A549 (cell line): ENCODE measurements around the gene THRA. TPM values are rescaled to one million over a fixed set of nuclear protein-coding genes. Genes with fewer than 3 reads are reported as not detected.

ENCODE experiments used
- ATAC-seq, 2 experiments: fragments of 200-7000 bp in 1 of 2; fragments of >200 bp in 1 of 2; cut with Nextera tagmentation in 1 of 2; cut with Tn5 transposase in 1 of 2; 3 replicates each; pipeline versions ENCODE4 v1.8.0 to v1.9.1; 2018 to 2020; ENCODE audit warnings: mild to moderate bottlenecking in 1 of 2, moderate library complexity in 1 of 2
- CTCF ChIA-PET: fragments of 300-600 bp; sonication (Branson Sonifier 250); formaldehyde crosslinking; extraction: SDS; loops from one replicate; lab custom pipeline; 2021; ENCODE audit warnings: antibody characterized with exemption, inconsistent platforms; lab: Yijun Ruan, JAX
- POLR2A ChIA-PET: fragments of 350-600 bp; formaldehyde crosslinking; extraction: SDS; loops from one replicate; lab custom pipeline; 2021; ENCODE audit warnings: antibody characterized with exemption, inconsistent platforms; lab: Yijun Ruan, JAX
- DNase-seq, 2 experiments: peaks; one replicate each; pipeline versions ENCODE4 v3.0.0 to v3.0.0-alpha.2; 2011 to 2016; ENCODE audit warnings: low read depth in 1 of 2, low spot score in 1 of 2
- FAIRE-seq: peaks from 2 replicates; lab custom pipeline; 2011; peaks lifted over from hg19 to GRCh38; lab: Jason Lieb, UNC
- H3K27ac ChIP-seq, 2 experiments: fragments of >200 bp; sonication (Bioruptor Twin); formaldehyde crosslinking; 3 replicates each; pipeline ENCODE4 v1.5.1; 2016 to 2017
- H3K4me1 ChIP-seq: fragments of >200 bp; sonication (Bioruptor Twin); formaldehyde crosslinking; 3 replicates; pipeline ENCODE4 v1.6.1; 2016
- H3K4me2 ChIP-seq: fragments of >200 bp; sonication (Bioruptor Twin); formaldehyde crosslinking; 3 replicates; pipeline ENCODE4 v1.6.1; 2016
- H3K4me3 ChIP-seq: fragments of >200 bp; sonication (Bioruptor Twin); formaldehyde crosslinking; 3 replicates; pipeline ENCODE4 v1.5.1; 2016
- H3K9me3 ChIP-seq: fragments of >200 bp; sonication (Bioruptor Twin); formaldehyde crosslinking; 3 replicates; pipeline ENCODE4 v1.6.1; 2016
- CHD2 ChIP-seq: fragments of 150-350 bp; IDR thresholded peaks from 2 replicates; pipeline ENCODE4 v1.6.1; 2014; ENCODE audit warnings: low read length; ENCODE audit not compliant: partially characterized antibody
- EHMT2 ChIP-seq: fragments of 200-600 bp; sonication (generic); IDR thresholded peaks from 2 replicates; pipeline ENCODE4 v1.6.1; 2016; ENCODE audit warnings: antibody characterized with exemption, low read depth, mild to moderate bottlenecking, moderate library complexity
- ESRRA ChIP-seq: fragments of 150-350 bp; IDR thresholded peaks from 2 replicates; pipeline ENCODE4 v1.6.1; 2014; ENCODE audit warnings: mild to moderate bottlenecking, low read length, borderline replicate concordance
- FOSL2 ChIP-seq, 2 experiments: fragments of 450-650 bp in 1 of 2; fragments of >200 bp in 1 of 2; sonication (Bioruptor Twin) in 1 of 2; formaldehyde crosslinking; IDR thresholded peaks; 2 replicates each; pipeline versions ENCODE4 v1.5.0 to v1.6.1; 2016 to 2020; ENCODE audit warnings: mild to moderate bottlenecking in 1 of 2, moderate library complexity in 1 of 2
- HOXB13 ChIP-seq: fragments of 250-450 bp; sonication (Bioruptor Pico); IDR thresholded peaks from 2 replicates; pipeline ENCODE4 v1.5.0; 2020; ENCODE audit warnings: low read depth, mild to moderate bottlenecking, moderate library complexity
- JUN ChIP-seq, 2 experiments: fragments of >200 bp; sonication (Bioruptor Twin); formaldehyde crosslinking; IDR thresholded peaks; 2 replicates in 1 of 2; 3 replicates in 1 of 2; pipeline ENCODE4 v1.6.1; 2016 to 2017
- JUNB ChIP-seq: fragments of >200 bp; sonication (Bioruptor Twin); formaldehyde crosslinking; IDR thresholded peaks from 2 replicates; pipeline ENCODE4 v1.6.1; 2016
- KDM1A ChIP-seq: fragments of 200-600 bp; sonication (generic); IDR thresholded peaks from 2 replicates; pipeline ENCODE4 v1.6.1; 2016; ENCODE audit warnings: low read depth, mild to moderate bottlenecking
- KDM5A ChIP-seq: fragments of 200-600 bp; sonication (generic); IDR thresholded peaks from 2 replicates; pipeline ENCODE4 v1.6.1; 2016; ENCODE audit warnings: antibody characterized with exemption, mild to moderate bottlenecking
- MAZ ChIP-seq: fragments of 150-350 bp; IDR thresholded peaks from 2 replicates; pipeline ENCODE4 v1.6.1; 2014; ENCODE audit warnings: antibody characterized with exemption, low read depth, low read length, borderline replicate concordance
- MYC ChIP-seq: IDR thresholded peaks from 2 replicates; pipeline ENCODE4 v1.6.1; 2012; ENCODE audit warnings: mild to moderate bottlenecking, inconsistent platforms, low read length, improper control_type of control experiment, borderline replicate concordance
- NFE2L2 ChIP-seq: fragments of 150-350 bp; conservative IDR thresholded peaks from 2 replicates; pipeline ENCODE4 v1.6.1; 2014; ENCODE audit warnings: low read length
- RAD21 ChIP-seq, 2 experiments: fragments of >200 bp in 1 of 2; sonication (Bioruptor Twin) in 1 of 2; formaldehyde crosslinking in 1 of 2; IDR thresholded peaks in 1 of 2; conservative IDR thresholded peaks in 1 of 2; 2 replicates in 1 of 2; 3 replicates in 1 of 2; pipeline ENCODE4 v1.6.1; 2012 to 2018; ENCODE audit warnings: inconsistent platforms in 1 of 2
- RARB ChIP-seq: fragments of 250-450 bp; sonication (Bioruptor Pico); IDR thresholded peaks from 2 replicates; pipeline ENCODE4 v1.8.0; 2021; ENCODE audit warnings: mild to moderate bottlenecking, moderate library complexity
- RFX5 ChIP-seq: fragments of 450-650 bp; IDR thresholded peaks from 2 replicates; pipeline ENCODE4 v1.7.1; 2014; ENCODE audit warnings: antibody characterized with exemption, mild to moderate bottlenecking, moderate library complexity
- TP53 ChIP-seq: fragments of 250-450 bp; sonication (Bioruptor Pico); IDR thresholded peaks from 2 replicates; pipeline ENCODE4 v1.5.0; 2021; ENCODE audit warnings: mild to moderate bottlenecking, moderate library complexity
- ZC3H11A ChIP-seq: fragments of 450-650 bp; IDR thresholded peaks from 2 replicates; pipeline ENCODE4 v1.6.1; 2014; ENCODE audit warnings: antibody characterized with exemption, mild to moderate bottlenecking
- WGBS: methylation state at CpG from one replicate; pipeline ENCODE4 v1.1.6; 2017; ENCODE audit errors: missing lambda C conversion rate; 5-methylcytosine and 5-hydroxymethylcytosine counted together
- polyA plus RNA-seq, 4 experiments: library from polyadenylated mRNA; depleted of rRNA in 3 of 4; stranded (reverse); fragments of >200 nt; fragmentation: RNase III in 1 of 4; extraction: RNeasy Plus Mini Kit Qiagen cat#74134 plus additional on column Dnase treatment in 1 of 4; gene quantifications; 2 replicates in 3 of 4; 3 replicates in 1 of 4; pipeline ENCODE4 v1.2.3, GENCODE V29; 2011 to 2017
- TF ChIP-seq, protein P1 (sequence below): IDR thresholded peaks from 2 replicates; pipeline ENCODE4 v1.6.1; 2012
- TF ChIP-seq, protein P2 (sequence below): fragments of 450-650 bp; IDR thresholded peaks from 2 replicates; pipeline ENCODE4 v1.6.1; 2014; ENCODE audit warnings: antibody characterized with exemption
- TF ChIP-seq, protein P3 (sequence below): IDR thresholded peaks from 2 replicates; pipeline ENCODE4 v1.6.1; 2012
- TF ChIP-seq, protein P4 (sequence below): fragments of 150-350 bp; IDR thresholded peaks from 2 replicates; pipeline ENCODE4 v1.6.1; 2014; ENCODE audit warnings: low read depth, mild to moderate bottlenecking, low read length
- TF ChIP-seq, protein P5 (sequence below): IDR thresholded peaks from 2 replicates; pipeline ENCODE4 v1.6.1; 2012; ENCODE audit warnings: low read depth, borderline replicate concordance
- TF ChIP-seq, protein P6 (sequence below): fragments of 200-600 bp; sonication (generic); IDR thresholded peaks from 2 replicates; pipeline ENCODE4 v1.6.1; 2016; ENCODE audit warnings: antibody characterized with exemption, mild to moderate bottlenecking, moderate library complexity
- TF ChIP-seq, protein P7 (sequence below): fragments of >200 bp; sonication (Bioruptor Twin); formaldehyde crosslinking; IDR thresholded peaks from 3 replicates; pipeline ENCODE4 v1.5.1; 2016
- TF ChIP-seq, protein P8 (sequence below): fragments of >200 bp; sonication (Bioruptor Twin); formaldehyde crosslinking; IDR thresholded peaks from 3 replicates; pipeline ENCODE4 v1.6.1; 2016

Gene THRA
- polyA plus RNA-seq, 2 of the 4 experiments (the other 2 are of a cell fraction), result 20.1 to 22.5 TPM

DNA sequence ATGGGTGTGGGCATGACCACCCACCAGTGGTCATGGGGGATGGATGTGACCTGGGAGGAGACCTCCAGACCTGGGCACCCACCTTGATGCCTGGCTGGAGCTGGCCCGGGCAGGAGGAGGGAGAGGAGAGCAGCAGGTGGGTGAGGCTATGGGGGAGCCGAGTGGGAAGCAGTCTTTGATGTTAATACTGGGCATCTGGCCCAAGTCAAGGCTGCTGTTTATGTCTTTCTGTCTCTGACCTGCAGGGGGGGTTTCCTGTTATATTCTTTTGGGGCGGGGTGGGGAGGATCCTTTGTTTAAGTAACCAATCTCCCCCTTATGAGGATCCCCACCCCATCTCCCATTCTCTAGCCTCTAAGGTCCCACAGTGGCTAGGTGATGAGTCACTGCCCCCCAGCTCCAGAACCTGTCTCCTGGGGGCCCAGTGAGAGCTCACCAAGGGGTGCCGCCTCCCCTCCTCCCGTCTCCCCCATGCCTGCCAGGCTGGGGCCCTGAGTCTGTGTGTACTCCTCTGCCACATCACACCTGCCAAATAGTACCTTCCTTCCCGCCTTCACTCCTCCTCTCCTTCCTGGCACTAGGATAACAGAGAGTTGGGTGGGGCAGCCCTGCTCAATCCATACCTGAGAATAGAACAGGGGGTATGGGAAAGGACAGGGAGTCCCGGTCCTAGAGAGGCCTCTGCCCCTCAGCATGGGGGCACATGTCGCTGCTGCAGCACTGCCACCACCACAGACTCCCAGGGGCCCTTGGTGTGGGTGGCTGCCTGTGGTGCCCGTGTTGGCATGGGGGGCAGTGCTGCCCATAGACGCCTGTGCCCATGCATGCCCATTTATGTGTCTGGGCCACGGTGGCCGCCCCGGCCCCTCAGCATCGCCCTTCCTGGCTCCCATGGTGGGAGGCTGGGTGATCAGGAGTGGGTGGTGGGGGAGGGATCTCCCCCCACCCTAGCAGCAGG lies 7.3 kb downstream of the THRA start:
- peak overlapping the region; percentile 30 for H3K4me3 ChIP-seq
- 25% methylated on average over 14 of the region's 14 CpGs for WGBS
- no peak for FAIRE-seq
- TF ChIP-seq ESRRA (no peak), KDM1A (no peak), KDM5A (no peak), NFE2L2 (no peak), EHMT2 (no peak), ZC3H11A (no peak), RAD21 (conservative IDR thresholded peaks at IDR 0.05 in 1 of 2, IDR thresholded peaks at IDR 0.05 in 1 of 2) (no peak; a peak in 1 of 5 replicates), MAZ (no peak), TP53 (no peak), HOXB13 (CRISPR knock-in tag) (no peak), RARB (no peak), MYC (no peak), JUNB (no peak), RFX5 (no peak), FOSL2 (IDR thresholded peaks at IDR 0.05) (no peak), FOSL2 (CRISPR knock-in tag; IDR thresholded peaks at IDR 0.05) (peak; percentile 65), JUN (IDR thresholded peaks at IDR 0.05) (peak in 1 of 2 experiments; percentile 25; a peak in 3 of 5 replicates), CHD2 (no peak)
- TF ChIP-seq, protein P1, sequence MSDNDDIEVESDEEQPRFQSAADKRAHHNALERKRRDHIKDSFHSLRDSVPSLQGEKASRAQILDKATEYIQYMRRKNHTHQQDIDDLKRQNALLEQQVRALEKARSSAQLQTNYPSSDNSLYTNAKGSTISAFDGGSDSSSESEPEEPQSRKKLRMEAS, result peak; percentile 26; the same call in 1 of the 2 replicates
- TF ChIP-seq, protein P2, sequence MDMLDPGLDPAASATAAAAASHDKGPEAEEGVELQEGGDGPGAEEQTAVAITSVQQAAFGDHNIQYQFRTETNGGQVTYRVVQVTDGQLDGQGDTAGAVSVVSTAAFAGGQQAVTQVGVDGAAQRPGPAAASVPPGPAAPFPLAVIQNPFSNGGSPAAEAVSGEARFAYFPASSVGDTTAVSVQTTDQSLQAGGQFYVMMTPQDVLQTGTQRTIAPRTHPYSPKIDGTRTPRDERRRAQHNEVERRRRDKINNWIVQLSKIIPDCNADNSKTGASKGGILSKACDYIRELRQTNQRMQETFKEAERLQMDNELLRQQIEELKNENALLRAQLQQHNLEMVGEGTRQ, result no peak
- TF ChIP-seq, protein P3, sequence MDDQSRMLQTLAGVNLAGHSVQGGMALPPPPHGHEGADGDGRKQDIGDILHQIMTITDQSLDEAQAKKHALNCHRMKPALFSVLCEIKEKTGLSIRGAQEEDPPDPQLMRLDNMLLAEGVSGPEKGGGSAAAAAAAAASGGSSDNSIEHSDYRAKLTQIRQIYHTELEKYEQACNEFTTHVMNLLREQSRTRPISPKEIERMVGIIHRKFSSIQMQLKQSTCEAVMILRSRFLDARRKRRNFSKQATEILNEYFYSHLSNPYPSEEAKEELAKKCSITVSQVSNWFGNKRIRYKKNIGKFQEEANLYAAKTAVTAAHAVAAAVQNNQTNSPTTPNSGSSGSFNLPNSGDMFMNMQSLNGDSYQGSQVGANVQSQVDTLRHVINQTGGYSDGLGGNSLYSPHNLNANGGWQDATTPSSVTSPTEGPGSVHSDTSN, result no peak
- TF ChIP-seq, protein P4, sequence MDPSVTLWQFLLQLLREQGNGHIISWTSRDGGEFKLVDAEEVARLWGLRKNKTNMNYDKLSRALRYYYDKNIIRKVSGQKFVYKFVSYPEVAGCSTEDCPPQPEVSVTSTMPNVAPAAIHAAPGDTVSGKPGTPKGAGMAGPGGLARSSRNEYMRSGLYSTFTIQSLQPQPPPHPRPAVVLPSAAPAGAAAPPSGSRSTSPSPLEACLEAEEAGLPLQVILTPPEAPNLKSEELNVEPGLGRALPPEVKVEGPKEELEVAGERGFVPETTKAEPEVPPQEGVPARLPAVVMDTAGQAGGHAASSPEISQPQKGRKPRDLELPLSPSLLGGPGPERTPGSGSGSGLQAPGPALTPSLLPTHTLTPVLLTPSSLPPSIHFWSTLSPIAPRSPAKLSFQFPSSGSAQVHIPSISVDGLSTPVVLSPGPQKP, result no peak
- TF ChIP-seq, protein P5, sequence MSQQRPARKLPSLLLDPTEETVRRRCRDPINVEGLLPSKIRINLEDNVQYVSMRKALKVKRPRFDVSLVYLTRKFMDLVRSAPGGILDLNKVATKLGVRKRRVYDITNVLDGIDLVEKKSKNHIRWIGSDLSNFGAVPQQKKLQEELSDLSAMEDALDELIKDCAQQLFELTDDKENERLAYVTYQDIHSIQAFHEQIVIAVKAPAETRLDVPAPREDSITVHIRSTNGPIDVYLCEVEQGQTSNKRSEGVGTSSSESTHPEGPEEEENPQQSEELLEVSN, result no peak; the same call in 1 of the 2 replicates
- TF ChIP-seq, protein P6, sequence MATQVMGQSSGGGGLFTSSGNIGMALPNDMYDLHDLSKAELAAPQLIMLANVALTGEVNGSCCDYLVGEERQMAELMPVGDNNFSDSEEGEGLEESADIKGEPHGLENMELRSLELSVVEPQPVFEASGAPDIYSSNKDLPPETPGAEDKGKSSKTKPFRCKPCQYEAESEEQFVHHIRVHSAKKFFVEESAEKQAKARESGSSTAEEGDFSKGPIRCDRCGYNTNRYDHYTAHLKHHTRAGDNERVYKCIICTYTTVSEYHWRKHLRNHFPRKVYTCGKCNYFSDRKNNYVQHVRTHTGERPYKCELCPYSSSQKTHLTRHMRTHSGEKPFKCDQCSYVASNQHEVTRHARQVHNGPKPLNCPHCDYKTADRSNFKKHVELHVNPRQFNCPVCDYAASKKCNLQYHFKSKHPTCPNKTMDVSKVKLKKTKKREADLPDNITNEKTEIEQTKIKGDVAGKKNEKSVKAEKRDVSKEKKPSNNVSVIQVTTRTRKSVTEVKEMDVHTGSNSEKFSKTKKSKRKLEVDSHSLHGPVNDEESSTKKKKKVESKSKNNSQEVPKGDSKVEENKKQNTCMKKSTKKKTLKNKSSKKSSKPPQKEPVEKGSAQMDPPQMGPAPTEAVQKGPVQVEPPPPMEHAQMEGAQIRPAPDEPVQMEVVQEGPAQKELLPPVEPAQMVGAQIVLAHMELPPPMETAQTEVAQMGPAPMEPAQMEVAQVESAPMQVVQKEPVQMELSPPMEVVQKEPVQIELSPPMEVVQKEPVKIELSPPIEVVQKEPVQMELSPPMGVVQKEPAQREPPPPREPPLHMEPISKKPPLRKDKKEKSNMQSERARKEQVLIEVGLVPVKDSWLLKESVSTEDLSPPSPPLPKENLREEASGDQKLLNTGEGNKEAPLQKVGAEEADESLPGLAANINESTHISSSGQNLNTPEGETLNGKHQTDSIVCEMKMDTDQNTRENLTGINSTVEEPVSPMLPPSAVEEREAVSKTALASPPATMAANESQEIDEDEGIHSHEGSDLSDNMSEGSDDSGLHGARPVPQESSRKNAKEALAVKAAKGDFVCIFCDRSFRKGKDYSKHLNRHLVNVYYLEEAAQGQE, result no peak
- TF ChIP-seq, protein P7, sequence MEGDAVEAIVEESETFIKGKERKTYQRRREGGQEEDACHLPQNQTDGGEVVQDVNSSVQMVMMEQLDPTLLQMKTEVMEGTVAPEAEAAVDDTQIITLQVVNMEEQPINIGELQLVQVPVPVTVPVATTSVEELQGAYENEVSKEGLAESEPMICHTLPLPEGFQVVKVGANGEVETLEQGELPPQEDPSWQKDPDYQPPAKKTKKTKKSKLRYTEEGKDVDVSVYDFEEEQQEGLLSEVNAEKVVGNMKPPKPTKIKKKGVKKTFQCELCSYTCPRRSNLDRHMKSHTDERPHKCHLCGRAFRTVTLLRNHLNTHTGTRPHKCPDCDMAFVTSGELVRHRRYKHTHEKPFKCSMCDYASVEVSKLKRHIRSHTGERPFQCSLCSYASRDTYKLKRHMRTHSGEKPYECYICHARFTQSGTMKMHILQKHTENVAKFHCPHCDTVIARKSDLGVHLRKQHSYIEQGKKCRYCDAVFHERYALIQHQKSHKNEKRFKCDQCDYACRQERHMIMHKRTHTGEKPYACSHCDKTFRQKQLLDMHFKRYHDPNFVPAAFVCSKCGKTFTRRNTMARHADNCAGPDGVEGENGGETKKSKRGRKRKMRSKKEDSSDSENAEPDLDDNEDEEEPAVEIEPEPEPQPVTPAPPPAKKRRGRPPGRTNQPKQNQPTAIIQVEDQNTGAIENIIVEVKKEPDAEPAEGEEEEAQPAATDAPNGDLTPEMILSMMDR, result peak; percentile 32
- TF ChIP-seq, protein P8, sequence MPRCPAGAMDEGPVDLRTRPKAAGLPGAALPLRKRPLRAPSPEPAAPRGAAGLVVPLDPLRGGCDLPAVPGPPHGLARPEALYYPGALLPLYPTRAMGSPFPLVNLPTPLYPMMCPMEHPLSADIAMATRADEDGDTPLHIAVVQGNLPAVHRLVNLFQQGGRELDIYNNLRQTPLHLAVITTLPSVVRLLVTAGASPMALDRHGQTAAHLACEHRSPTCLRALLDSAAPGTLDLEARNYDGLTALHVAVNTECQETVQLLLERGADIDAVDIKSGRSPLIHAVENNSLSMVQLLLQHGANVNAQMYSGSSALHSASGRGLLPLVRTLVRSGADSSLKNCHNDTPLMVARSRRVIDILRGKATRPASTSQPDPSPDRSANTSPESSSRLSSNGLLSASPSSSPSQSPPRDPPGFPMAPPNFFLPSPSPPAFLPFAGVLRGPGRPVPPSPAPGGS, result no peak

More for the DNA sequence above, 7.3 kb downstream of the THRA start:
- Histone ChIP-seq H3K4me2 (peak overlapping the region; percentile 93), H3K4me1 (peaks cover 88% of the 10 kb centered on the region), H3K9me3 (no peaks in the 10 kb centered on the region), H3K27ac (peak overlapping the region; percentile 95)
- ATAC-seq, result peak; percentile 15 to 32
- CTCF ChIA-PET, result interaction anchor here (0.7 to 34.4 kb wide), 14 partner anchors 8 to 98 kb away, joined by 3 to 919 read pairs (median 5); partner anchors contain the start of genes CSF3, MED24, NR1D1 and THRA
- peak; percentile 60 to 78 for DNase-seq
- POLR2A ChIA-PET, result interaction anchor here (1.3 to 1.7 kb wide), 3 partner anchors 16 to 30 kb away, joined by 4 to 11 read pairs (median 5); partner anchors contain the start of genes MED24 and NR1D1
